Stomach smooth muscle (tissue), 2 donors: ENCODE results near the gene OR2D3.
A peak's percentile ranks its signal among the peaks of the same experiment; 100 is the strongest.
"Not testable (repeated sequence)": the region's sequence is repeated elsewhere in the genome, so short reads cannot be mapped to it uniquely, and the experiment has no call there.

Experiments used
- H3K27ac ChIP-seq: one replicate; pipeline ENCODE4 v1.7.0; 2013; ENCODE audit warnings: mild to moderate bottlenecking, low read length, inconsistent platforms
- H3K27me3 ChIP-seq, 2 donors: one replicate each; pipeline ENCODE4 v1.7.0; 2013; ENCODE audit warnings: low read length in 2 of 2; ENCODE audit not compliant: insufficient read depth in 2 of 2, control insufficient read depth in 1 of 2
- H3K36me3 ChIP-seq, 2 donors: one replicate each; pipeline ENCODE4 v1.7.0; 2013; ENCODE audit warnings: low read length in 2 of 2; ENCODE audit not compliant: control insufficient read depth in 2 of 2, insufficient read depth in 2 of 2
- H3K4me1 ChIP-seq: one replicate; pipeline ENCODE4 v1.7.0; 2013; ENCODE audit warnings: low read length; ENCODE audit not compliant: control insufficient read depth, insufficient read depth
- H3K4me3 ChIP-seq, 2 donors: one replicate each; pipeline ENCODE4 v1.7.0; 2013; ENCODE audit warnings: low read length in 2 of 2
- H3K9ac ChIP-seq, 2 donors: one replicate each; pipeline ENCODE4 v1.7.0; 2013; ENCODE audit warnings: low read length in 2 of 2, mild to moderate bottlenecking in 1 of 2
- H3K9me3 ChIP-seq, 2 donors: one replicate each; pipeline ENCODE4 v1.7.0; 2013; ENCODE audit warnings: low read length in 2 of 2; ENCODE audit not compliant: control insufficient read depth in 2 of 2
- donor health status: healthy.
- donor health status: Pancreatic carcinoma.

The OR2D3 gene

DNA sequence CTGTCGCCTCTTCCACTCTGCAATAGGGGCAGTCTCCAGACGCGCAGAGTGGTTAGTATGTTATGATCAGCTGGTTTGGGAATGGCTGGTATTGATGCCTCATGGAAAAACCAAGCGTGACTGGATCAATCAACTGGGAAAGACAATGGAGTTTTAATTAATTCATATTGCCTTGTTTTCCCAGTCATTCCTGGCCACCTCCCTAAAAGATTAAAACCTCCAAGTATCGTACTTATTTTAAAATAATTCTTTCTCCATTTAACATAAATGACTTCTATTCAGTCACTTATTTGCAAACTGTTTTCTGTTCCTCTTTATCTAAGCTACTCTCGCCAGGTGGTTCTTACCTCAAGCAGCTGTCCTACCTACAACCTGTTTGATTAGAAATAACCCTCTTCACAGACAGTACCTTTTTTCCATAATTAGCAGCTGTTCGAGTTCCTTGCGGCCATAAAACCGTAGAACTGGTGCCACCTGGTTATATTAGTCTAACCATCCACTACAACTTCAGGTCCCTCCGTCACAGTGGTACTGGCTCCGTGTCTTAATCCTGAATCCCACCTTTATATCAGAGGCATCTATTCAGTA is 6.3 kb downstream of the OR2D3 start:
- peak overlapping the region; percentile 78 to 80 for H3K4me3 ChIP-seq
- H3K9ac ChIP-seq: peak overlapping the region; percentile 1 to 39
- peaks cover 6% of the 10 kb centered on the region for H3K4me1 ChIP-seq
- no peak overlapping the region for H3K27ac ChIP-seq
- H3K27me3 ChIP-seq: peaks cover 0 to 17% of the 10 kb centered on the region in 2 donors
- H3K36me3 ChIP-seq: no peaks in the 10 kb centered on the region
- H3K9me3 ChIP-seq: no peaks in the 10 kb centered on the region

DNA sequence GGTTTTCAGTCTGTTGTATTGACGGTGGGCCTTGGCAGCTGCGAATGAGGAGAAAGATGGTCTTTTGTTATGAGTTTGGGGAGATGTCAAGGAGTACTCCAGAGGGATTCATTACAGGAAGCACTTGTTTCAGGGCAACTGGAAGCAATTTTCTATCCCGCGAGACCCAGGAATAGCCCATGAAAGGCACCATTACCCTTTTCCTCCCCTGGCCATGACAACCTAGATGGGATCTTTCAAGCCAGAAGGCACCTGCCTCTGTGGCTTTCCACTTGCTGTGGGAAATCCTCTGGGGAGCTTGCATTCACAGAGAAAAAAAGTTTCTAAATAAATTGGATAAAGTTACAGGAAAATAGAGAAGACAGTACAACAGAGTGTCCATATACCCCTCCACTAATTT is 8.1 kb downstream of the OR2D3 start:
- no peaks in the 10 kb centered on the region for H3K9me3 ChIP-seq
- peaks cover 6% of the 10 kb centered on the region for H3K4me1 ChIP-seq
- H3K27me3 ChIP-seq: peaks cover 0 to 19% of the 10 kb centered on the region in 2 donors
- H3K4me3 ChIP-seq: no peak overlapping the region
- H3K9ac ChIP-seq: no peak overlapping the region
- no peak overlapping the region for H3K27ac ChIP-seq
- H3K36me3 ChIP-seq: no peaks in the 10 kb centered on the region

DNA sequence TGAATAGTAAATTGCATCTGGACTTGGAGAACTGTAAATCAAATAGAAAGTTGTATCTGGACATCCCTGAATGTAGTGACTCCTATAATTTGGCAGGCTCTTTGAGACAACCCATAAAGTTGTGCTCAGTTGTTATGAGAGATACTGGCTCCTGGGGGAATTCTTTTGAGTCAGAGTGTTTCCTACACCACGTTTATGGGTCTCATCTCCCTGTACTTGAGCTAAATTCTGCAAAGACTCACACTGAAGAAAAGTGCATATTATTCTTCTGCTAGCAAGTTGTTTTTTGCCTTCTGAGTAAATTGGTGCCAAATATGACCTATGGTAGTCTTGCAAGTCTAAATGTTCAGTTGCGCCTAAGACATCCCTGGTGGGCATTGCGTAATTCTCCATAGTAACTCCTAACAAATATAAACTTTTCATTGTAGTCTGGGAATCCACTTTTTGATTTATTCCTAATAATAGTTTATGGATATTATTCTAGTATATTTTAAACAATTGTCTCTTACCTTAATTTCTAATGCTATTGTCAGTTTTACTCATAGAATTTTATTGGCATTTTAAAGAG is 10.4 kb downstream of the OR2D3 start:
- no peaks in the 10 kb centered on the region for H3K9me3 ChIP-seq
- peaks cover 0 to 19% of the 10 kb centered on the region in 2 donors for H3K27me3 ChIP-seq
- H3K4me3 ChIP-seq: no peak overlapping the region
- H3K4me1 ChIP-seq: peaks cover 6% of the 10 kb centered on the region
- no peaks in the 10 kb centered on the region for H3K36me3 ChIP-seq
- no peak overlapping the region for H3K27ac ChIP-seq
- no peak overlapping the region for H3K9ac ChIP-seq

DNA sequence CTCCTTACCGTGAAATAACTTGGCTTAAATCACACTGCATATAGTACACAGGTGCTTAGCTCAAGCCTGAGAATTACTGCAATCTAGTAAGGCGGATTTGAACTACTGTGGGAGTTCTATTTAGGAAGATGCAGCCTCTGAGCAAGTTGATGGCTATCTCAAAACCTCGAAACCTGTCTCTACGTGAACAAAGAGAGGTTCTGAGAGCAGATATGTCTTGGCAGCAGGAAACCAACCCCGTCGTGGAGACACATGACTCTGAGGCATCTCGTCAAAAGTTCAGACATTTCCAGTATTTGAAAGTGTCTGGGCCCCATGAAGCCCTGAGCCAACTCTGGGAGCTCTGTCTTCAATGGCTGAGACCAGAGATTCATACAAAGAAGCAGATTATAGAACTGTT is 11.3 kb downstream of the OR2D3 start:
- Histone ChIP-seq H3K27ac (no peak overlapping the region), H3K4me3 (no peak overlapping the region), H3K9ac (no peak overlapping the region), H3K4me1 (peaks cover 3% of the 10 kb centered on the region), H3K36me3 (no peaks in the 10 kb centered on the region), H3K9me3 (no peaks in the 10 kb centered on the region), H3K27me3 (peaks cover 0 to 17% of the 10 kb centered on the region in 2 donors)

DNA sequence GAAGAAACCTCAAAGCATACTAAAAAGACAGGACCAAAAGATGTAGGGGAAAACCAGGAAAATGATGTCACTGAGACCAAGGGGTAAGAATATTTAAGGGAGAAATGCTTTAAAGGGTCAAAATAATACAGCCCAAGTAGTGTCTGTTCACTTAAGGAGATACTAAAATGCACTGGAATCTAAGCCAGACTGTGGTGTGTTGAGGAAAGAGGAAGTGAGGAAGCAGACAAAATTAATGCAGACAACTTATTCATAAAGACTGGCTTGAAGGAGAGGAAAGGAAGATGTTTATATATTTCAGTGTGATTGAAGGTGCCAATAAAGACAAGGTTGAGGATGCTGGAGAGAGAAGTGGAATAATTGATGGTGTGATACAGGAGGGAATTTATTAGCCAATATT is 21.2 kb downstream of the OR2D3 start:
- H3K9ac ChIP-seq: no peak overlapping the region
- H3K27ac ChIP-seq: no peak overlapping the region
- H3K27me3 ChIP-seq: no peaks in the 10 kb centered on the region
- no peaks in the 10 kb centered on the region for H3K36me3 ChIP-seq
- H3K4me3 ChIP-seq: no peak overlapping the region
- H3K4me1 ChIP-seq: no peaks in the 10 kb centered on the region
- no peaks in the 10 kb centered on the region for H3K9me3 ChIP-seq

DNA sequence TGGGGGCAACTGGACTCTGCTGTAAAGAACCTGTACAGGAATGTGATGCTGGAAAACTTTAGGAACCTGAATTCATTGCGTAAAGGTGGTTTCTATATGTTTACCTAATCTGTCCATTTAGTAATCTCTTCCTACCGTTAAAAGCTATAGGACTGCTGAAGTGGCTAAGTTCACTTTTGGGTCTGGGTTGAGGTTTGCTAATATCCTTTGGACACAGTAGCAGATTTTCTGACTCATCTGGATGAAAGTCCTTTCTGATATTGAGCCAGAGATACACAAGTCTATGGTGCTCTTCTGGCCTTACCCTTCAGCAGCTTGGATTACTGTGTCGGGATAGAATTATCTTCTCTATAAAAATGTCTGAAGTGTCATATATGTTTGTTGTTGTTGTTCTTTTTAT is 22.3 kb downstream of the OR2D3 start:
- Histone ChIP-seq H3K4me1 (no peaks in the 10 kb centered on the region), H3K9me3 (no peaks in the 10 kb centered on the region), H3K4me3 (no peak overlapping the region), H3K27ac (no peak overlapping the region), H3K9ac (no peak overlapping the region), H3K36me3 (no peaks in the 10 kb centered on the region), H3K27me3 (no peaks in the 10 kb centered on the region)

DNA sequence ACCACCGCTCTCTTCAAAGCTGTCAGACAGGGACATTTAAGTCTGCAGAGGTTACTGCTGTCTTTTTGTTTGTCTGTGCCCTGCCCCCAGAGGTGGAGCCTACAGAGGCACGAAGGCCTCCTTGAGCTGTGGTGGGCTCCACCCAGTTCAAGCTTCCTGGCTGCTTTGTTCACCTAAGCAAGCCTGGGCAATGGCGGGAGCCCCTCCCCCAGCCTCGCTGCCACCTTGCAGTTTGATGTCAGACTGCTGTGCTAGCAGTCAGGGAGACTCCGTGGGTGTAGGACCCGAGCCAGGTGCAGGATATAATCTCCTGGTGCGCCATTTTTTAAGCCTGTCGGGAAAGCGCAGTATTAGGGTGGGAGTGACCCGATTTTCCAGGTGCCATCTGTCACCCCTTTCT is 33.4 kb downstream of the OR2D3 start:
- not testable (repeated sequence) for H3K4me1 ChIP-seq, H3K36me3 ChIP-seq, H3K27ac ChIP-seq

DNA sequence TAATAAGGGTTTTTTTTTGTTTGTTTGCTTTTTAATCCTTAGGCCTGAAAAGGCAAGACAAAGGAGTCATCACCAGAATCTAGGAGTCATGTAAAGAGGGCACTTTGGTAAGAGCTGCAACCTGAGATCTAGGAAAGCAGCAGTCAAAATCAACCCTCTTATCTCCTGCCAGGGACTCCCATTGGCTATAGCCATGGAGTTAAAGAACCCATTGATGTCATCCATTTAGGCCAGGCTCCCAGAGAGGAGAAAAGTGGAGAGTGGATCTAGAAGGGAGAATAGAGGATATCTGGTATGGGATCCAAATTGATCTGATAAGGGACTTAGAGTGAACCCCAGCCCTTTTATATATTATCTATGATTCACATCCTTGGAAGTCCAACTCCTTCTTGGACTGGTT is 41.3 kb downstream of the OR2D3 start:
- no peak overlapping the region for H3K9ac ChIP-seq
- no peaks in the 10 kb centered on the region for H3K36me3 ChIP-seq
- H3K4me3 ChIP-seq: no peak overlapping the region
- H3K9me3 ChIP-seq: no peaks in the 10 kb centered on the region
- no peak overlapping the region for H3K27ac ChIP-seq
- H3K4me1 ChIP-seq: no peaks in the 10 kb centered on the region
- no peaks in the 10 kb centered on the region for H3K27me3 ChIP-seq

More for the DNA sequence above, 33.4 kb downstream of the OR2D3 start:
- H3K9me3 ChIP-seq, H3K27me3 ChIP-seq, H3K9ac ChIP-seq, H3K4me3 ChIP-seq: not testable (repeated sequence)

DNA sequence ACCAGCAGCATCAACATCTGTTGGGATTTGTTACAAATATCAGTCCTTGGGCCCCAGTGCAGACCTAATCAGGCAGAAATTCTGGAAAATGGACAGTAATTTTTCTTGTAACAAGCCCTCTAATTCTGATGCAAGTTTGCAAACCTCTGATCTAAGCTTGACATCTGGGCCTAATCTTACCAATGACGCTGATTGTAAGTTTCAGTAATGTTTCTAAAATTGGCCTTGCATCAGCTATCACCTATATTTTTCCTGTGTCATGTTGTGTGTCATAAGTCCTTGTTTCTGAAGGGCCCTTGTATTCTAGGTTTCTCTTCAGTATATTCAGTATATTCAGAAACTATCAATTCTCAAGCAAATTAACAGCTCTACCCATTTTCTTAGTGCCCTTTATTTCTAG is 41.9 kb downstream of the OR2D3 start:
- Histone ChIP-seq H3K4me1 (no peaks in the 10 kb centered on the region), H3K4me3 (no peak overlapping the region), H3K9ac (no peak overlapping the region), H3K9me3 (no peaks in the 10 kb centered on the region), H3K27ac (no peak overlapping the region), H3K36me3 (no peaks in the 10 kb centered on the region), H3K27me3 (no peaks in the 10 kb centered on the region)

DNA sequence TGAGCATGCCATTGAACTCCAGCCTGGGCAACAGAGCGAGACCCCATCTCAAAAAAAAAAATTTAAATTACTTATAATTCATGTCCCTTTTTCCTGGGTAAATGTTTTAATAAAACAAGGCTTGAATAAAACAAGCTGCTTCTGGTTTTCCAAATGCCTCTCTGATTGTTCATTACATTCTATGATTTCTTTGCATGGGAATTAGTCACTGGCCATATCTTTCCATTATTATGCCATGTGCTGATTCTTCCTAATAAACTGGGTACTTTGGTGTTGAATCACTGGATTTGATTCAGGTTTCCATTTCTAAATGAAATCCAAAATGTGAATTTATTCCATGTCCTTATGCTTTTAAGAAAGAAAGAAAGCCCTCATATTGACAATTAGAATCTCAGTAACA is 48.0 kb downstream of the OR2D3 start:
- Histone ChIP-seq H3K9ac (no peak overlapping the region), H3K9me3 (no peaks in the 10 kb centered on the region), H3K4me3 (no peak overlapping the region), H3K27me3 (no peaks in the 10 kb centered on the region), H3K4me1 (no peaks in the 10 kb centered on the region), H3K27ac (no peak overlapping the region), H3K36me3 (no peaks in the 10 kb centered on the region)

DNA sequence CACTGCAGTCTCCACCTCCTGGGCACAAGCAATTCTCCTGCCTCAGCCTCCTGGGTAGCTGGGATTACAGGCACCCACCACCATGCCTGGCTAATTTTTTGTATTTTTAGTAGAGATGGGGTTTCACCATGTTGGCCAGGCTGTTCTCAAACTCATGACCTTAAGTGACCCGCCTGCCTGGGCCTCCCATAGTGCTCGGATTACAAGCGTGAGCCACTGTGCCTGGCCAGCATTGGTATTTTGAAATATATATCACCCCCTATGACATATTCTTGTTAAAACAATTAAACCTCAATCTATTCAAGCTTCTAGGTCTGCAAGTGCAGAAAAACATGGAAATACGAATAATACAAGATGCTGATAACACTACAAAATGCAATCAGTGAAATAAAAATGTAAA is 49.1 kb downstream of the OR2D3 start:
- H3K9ac ChIP-seq: not testable (repeated sequence)

More for the DNA sequence above, 49.1 kb downstream of the OR2D3 start:
- H3K36me3 ChIP-seq, H3K4me1 ChIP-seq, H3K9me3 ChIP-seq, H3K27me3 ChIP-seq, H3K4me3 ChIP-seq, H3K27ac ChIP-seq: not testable (repeated sequence)
